Measurements from ENCODE around the gene MAFG. TPM values are rescaled to one million over a fixed set of nuclear protein-coding genes. Genes with fewer than 3 reads are reported as not detected.

Gene MAFG
- polyA plus RNA-seq, 1 donor from 2014 or later = 11.8 TPM

- Histone ChIP-seq H3K36me3 (ENCODE audit: insufficient read depth, low read length) (no peaks in the 10 kb centered on the region), H3K27me3 (ENCODE audit: insufficient read depth, low read depth, low read length) (no peaks in the 10 kb centered on the region), H3K4me2 (ENCODE audit: low read length) (no peak overlapping the region), H3K4me3 (ENCODE audit: low read length) (no peak overlapping the region), H3K27ac (ENCODE audit: low read length) (no peak overlapping the region), H3K9me3 (ENCODE audit: low read length) (no peaks in the 10 kb centered on the region), H2AFZ (ENCODE audit: low read depth, low read length) (no peak overlapping the region), H3K9ac (ENCODE audit: low read length) (no peak overlapping the region), H3K79me2 (replicated peaks; ENCODE audit: insufficient read depth, low read length) (no peaks in the 10 kb centered on the region), H3F3A (ENCODE audit: insufficient read depth, low read length, poor library complexity, severe bottlenecking) (no peaks in the 10 kb centered on the region), H3K9me2 (ENCODE audit: insufficient read depth, low read length) (no peaks in the 10 kb centered on the region), H4K20me1 (ENCODE audit: insufficient read depth) (no peaks in the 10 kb centered on the region)
- TF ChIP-seq EP300 (conservative IDR thresholded peaks at IDR 0.05; ENCODE audit: poor library complexity, severe bottlenecking) (no peak), MXI1 (conservative IDR thresholded peaks at IDR 0.05; ENCODE audit: poor library complexity, severe bottlenecking) (no peak), POLR2AphosphoS5 (IDR thresholded peaks at IDR 0.05) (no peak), EZH2 (IDR thresholded peaks at IDR 0.05; ENCODE audit: borderline replicate concordance, insufficient read depth, low read length, poor library complexity, severe bottlenecking) (no peak), SMC3 (conservative IDR thresholded peaks at IDR 0.05; ENCODE audit: poor library complexity) (no peak), TAF1 (IDR thresholded peaks at IDR 0.05; ENCODE audit: low read depth) (no peak), RAD21 (conservative IDR thresholded peaks at IDR 0.05) (no peak)
- TF ChIP-seq, protein P1, sequence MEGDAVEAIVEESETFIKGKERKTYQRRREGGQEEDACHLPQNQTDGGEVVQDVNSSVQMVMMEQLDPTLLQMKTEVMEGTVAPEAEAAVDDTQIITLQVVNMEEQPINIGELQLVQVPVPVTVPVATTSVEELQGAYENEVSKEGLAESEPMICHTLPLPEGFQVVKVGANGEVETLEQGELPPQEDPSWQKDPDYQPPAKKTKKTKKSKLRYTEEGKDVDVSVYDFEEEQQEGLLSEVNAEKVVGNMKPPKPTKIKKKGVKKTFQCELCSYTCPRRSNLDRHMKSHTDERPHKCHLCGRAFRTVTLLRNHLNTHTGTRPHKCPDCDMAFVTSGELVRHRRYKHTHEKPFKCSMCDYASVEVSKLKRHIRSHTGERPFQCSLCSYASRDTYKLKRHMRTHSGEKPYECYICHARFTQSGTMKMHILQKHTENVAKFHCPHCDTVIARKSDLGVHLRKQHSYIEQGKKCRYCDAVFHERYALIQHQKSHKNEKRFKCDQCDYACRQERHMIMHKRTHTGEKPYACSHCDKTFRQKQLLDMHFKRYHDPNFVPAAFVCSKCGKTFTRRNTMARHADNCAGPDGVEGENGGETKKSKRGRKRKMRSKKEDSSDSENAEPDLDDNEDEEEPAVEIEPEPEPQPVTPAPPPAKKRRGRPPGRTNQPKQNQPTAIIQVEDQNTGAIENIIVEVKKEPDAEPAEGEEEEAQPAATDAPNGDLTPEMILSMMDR (IDR thresholded peaks at IDR 0.05; ENCODE audit: poor library complexity, severe bottlenecking) = no peak
- TF ChIP-seq, protein P2, sequence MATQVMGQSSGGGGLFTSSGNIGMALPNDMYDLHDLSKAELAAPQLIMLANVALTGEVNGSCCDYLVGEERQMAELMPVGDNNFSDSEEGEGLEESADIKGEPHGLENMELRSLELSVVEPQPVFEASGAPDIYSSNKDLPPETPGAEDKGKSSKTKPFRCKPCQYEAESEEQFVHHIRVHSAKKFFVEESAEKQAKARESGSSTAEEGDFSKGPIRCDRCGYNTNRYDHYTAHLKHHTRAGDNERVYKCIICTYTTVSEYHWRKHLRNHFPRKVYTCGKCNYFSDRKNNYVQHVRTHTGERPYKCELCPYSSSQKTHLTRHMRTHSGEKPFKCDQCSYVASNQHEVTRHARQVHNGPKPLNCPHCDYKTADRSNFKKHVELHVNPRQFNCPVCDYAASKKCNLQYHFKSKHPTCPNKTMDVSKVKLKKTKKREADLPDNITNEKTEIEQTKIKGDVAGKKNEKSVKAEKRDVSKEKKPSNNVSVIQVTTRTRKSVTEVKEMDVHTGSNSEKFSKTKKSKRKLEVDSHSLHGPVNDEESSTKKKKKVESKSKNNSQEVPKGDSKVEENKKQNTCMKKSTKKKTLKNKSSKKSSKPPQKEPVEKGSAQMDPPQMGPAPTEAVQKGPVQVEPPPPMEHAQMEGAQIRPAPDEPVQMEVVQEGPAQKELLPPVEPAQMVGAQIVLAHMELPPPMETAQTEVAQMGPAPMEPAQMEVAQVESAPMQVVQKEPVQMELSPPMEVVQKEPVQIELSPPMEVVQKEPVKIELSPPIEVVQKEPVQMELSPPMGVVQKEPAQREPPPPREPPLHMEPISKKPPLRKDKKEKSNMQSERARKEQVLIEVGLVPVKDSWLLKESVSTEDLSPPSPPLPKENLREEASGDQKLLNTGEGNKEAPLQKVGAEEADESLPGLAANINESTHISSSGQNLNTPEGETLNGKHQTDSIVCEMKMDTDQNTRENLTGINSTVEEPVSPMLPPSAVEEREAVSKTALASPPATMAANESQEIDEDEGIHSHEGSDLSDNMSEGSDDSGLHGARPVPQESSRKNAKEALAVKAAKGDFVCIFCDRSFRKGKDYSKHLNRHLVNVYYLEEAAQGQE (IDR thresholded peaks at IDR 0.05; ENCODE audit: borderline replicate concordance) = no peak
Measured at GRCh38 chr17:81939881-81940385, 12.4 kb upstream of the MAFG start.

DNA sequence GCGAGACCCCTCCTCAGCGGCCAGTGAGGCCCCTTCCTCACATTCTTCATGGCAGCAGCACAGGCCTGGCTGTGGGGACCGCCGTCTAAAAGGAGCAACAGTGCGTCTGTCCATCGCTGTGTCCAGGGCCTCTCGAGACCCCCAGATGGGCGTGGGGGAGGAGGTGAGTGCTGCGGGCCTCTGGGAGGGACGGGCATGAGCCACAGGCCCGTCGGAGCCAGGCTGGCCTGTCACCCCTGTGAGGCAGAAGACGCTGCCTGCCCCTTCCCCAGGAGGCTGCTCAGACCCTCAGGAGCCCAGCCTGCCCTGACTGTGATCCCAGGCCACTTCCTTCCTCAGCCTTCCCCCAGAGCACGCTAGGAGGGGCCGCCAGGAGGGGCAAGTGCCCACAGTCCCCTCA, 11.7 kb upstream of the MAFG start:
- H4K20me1 ChIP-seq (ENCODE audit: insufficient read depth) = no peaks in the 10 kb centered on the region
- H3K27ac ChIP-seq (ENCODE audit: low read length) = no peak overlapping the region
- H2AFZ ChIP-seq (ENCODE audit: low read depth, low read length) = no peak overlapping the region
- H3K4me2 ChIP-seq (ENCODE audit: low read length) = no peak overlapping the region
- no peaks in the 10 kb centered on the region for H3K9me2 ChIP-seq (ENCODE audit: insufficient read depth, low read length)
- no peaks in the 10 kb centered on the region for H3K36me3 ChIP-seq (ENCODE audit: insufficient read depth, low read length)
- no peak overlapping the region for H3K4me3 ChIP-seq (ENCODE audit: low read length)
- no peaks in the 10 kb centered on the region for H3K9me3 ChIP-seq (ENCODE audit: low read length)
- H3K27me3 ChIP-seq (ENCODE audit: insufficient read depth, low read depth, low read length) = no peaks in the 10 kb centered on the region
- TF ChIP-seq MXI1 (conservative IDR thresholded peaks at IDR 0.05; ENCODE audit: poor library complexity, severe bottlenecking) (no peak), RAD21 (conservative IDR thresholded peaks at IDR 0.05) (no peak), EP300 (conservative IDR thresholded peaks at IDR 0.05; ENCODE audit: poor library complexity, severe bottlenecking) (no peak), TAF1 (IDR thresholded peaks at IDR 0.05; ENCODE audit: low read depth) (no peak), EZH2 (IDR thresholded peaks at IDR 0.05; ENCODE audit: borderline replicate concordance, insufficient read depth, low read length, poor library complexity, severe bottlenecking) (no peak), SMC3 (conservative IDR thresholded peaks at IDR 0.05; ENCODE audit: poor library complexity) (no peak)
- TF ChIP-seq, protein P2 (IDR thresholded peaks at IDR 0.05; ENCODE audit: borderline replicate concordance) = no peak
- no peaks in the 10 kb centered on the region for H3K79me2 ChIP-seq (replicated peaks; ENCODE audit: insufficient read depth, low read length)
- no peaks in the 10 kb centered on the region for H3F3A ChIP-seq (ENCODE audit: insufficient read depth, low read length, poor library complexity, severe bottlenecking)
- H3K9ac ChIP-seq (ENCODE audit: low read length) = no peak overlapping the region
